CD4-positive, alpha-beta T cell treated with Interleukin-17A for 1 hour (primary cell): ENCODE data around the gene DNAH17.

Experiments used
- DNase-seq: peaks from one replicate; pipeline ENCODE4 v3.0.0-alpha.2; 2020

Gene DNAH17

GRCh38 chr17:78541488-78542206 is 35.5 kb downstream of the DNAH17 start:
- DNase-seq, result no peak

GRCh38 chr17:78539781-78540180 is 37.4 kb downstream of the DNAH17 start:
- no peak for DNase-seq

GRCh38 chr17:78538033-78538776 is 39.0 kb downstream of the DNAH17 start:
- no peak for DNase-seq

- no peak for DNase-seq
These were observed 39.9 kb downstream of the DNAH17 start for GRCh38 chr17:78537217-78537860.

GRCh38 chr17:78535273-78536197 is 41.7 kb downstream of the DNAH17 start:
- DNase-seq, result peak; percentile 36

- DNase-seq, result no peak
These were observed 42.5 kb downstream of the DNAH17 start for GRCh38 chr17:78534492-78535272.

DNA sequence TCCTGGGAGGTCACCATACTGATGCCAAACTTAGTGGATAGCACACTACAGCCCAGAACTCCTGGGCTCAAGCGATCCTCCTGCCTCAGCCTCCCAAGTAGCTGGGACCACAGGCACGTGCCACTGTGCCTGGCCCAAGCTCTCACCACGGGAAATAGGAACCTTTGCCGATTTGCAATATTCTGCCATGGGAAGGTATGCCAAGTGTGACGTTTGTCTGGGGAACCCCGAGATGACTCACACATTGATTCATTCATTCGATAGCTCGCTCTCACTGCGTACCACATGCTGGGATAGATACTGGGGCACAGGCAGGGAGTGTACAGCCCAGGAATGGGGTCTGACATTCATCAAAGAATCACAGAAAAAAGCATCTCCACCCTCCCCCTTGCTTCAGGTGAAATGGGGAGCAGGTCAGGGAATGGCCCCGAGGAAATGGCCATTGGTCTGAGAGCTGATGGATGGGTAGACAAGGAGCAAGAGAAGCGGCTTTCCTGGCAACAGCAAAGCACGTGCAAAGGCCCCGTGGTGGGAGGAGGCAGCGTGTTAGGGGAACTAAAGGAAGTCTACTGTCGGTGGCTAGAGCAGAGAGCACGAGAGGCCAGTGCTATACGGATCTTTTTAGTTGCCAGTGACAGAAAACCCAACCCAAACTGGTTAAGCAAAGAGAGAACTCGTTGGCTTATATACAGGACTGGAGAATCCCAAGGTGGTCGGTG is 44.1 kb downstream of the DNAH17 start:
- no peak for DNase-seq

- DNase-seq, result no peak
These were observed 44.9 kb downstream of the DNAH17 start for GRCh38 chr17:78532311-78532710.

- no peak for DNase-seq
These were observed 46.5 kb downstream of the DNAH17 start for GRCh38 chr17:78530675-78531074.

GRCh38 chr17:78529871-78530670 is 47.1 kb downstream of the DNAH17 start:
- DNase-seq, result no peak

DNA sequence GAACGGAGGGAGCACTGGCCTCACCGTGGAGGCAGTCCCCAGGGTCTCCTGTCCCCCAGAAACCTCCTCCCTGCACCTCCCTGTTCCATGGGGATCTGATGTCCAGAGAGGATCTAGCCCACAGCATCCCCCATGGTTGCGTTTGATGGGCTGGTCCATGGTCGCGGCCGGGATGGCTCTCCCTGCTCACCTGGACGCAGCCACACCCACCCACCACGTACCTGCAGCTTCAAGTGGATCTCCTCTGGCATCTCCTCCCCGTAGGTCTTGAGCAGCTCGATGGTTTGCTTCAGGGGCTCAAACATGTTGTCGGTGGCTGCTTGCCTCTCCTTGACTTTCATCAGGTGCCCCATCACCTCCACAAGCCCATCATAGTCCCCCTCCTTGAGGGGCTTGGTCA is 47.9 kb downstream of the DNAH17 start:
- no peak for DNase-seq

- DNase-seq, result no peak
These were observed 48.7 kb downstream of the DNAH17 start for GRCh38 chr17:78528541-78528940.

DNA sequence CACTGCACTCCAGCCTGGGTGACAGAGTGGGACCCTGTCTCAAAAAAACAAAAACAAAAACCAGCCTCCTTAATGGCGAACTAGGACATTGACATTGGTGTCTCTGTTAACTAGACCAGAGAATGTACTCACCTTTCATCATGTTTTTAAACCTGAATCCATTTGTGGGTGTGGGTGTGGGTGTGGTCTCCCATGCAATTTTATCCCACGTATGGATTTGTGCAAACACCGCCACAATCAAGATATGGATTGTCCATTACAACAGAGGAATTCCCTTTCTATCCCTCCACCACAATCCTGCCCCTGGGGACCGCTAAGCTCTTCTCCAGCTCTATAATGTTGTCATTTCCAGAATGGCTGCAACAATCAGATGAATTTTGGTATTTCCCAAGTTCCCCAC is 49.9 kb downstream of the DNAH17 start:
- DNase-seq, result no peak

GRCh38 chr17:78526231-78527025 is 50.8 kb downstream of the DNAH17 start:
- DNase-seq, result no peak

GRCh38 chr17:78525511-78526160 is 51.6 kb downstream of the DNAH17 start:
- no peak for DNase-seq

DNA sequence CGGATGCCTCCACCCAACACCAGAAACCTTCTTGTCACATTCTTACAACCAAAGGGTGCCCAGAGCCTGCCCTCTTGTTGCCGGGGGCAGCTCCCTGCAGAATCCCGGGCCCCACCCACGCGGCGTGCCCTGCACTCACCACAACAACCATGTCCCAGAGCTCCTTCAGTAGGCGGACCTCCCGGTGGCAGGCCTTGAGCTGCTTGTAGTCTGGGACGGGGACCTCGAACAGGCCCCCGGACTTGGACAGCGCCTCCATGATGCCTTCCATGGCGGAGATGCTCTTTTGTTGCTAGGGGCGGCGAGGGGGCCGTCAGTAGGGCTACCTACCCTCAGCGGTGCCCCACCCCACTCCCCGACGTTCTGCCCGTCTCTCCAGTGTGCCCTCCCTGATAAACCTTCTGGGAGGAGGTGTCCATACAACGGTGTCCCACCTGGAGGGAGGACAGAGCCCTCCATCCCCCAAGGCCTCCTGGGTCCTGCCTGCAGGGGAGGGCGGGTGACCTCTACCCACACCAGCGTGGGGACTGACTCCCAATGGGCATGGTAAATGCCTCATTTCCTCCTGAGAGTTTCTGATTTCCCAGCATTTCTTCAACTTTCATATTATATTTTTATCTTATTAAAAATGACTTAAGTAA is 52.2 kb downstream of the DNAH17 start:
- DNase-seq, result no peak

- DNase-seq, result no peak
These were observed 53.1 kb downstream of the DNAH17 start for GRCh38 chr17:78523934-78524655.
